Sigmoid colon (tissue), 4 donors: ENCODE results near the gene DAPK1.

Source experiments
- CTCF ChIP-seq, 4 experiments: fragments of 450-650 bp in 3 of 4; fragments of 200-600 bp in 1 of 4; IDR thresholded peaks; one replicate each; pipeline ENCODE4 v1.5.1; 2016 to 2019; ENCODE audit warnings: antibody characterized with exemption in 4 of 4, mild to moderate bottlenecking in 3 of 4, moderate library complexity in 2 of 4
- POLR2A ChIP-seq, 2 donors: fragments of 450-650 bp; IDR thresholded peaks; one replicate each; pipeline ENCODE4 v1.6.1; 2016; ENCODE audit warnings: antibody characterized with exemption in 2 of 2, mild to moderate bottlenecking in 2 of 2, moderate library complexity in 2 of 2
- POLR2AphosphoS5 ChIP-seq, 4 donors: sonication (generic); formaldehyde crosslinking; IDR thresholded peaks; one replicate each; pipeline ENCODE4 v1.6.1; 2017; ENCODE audit warnings: antibody characterized with exemption in 4 of 4

DNA sequence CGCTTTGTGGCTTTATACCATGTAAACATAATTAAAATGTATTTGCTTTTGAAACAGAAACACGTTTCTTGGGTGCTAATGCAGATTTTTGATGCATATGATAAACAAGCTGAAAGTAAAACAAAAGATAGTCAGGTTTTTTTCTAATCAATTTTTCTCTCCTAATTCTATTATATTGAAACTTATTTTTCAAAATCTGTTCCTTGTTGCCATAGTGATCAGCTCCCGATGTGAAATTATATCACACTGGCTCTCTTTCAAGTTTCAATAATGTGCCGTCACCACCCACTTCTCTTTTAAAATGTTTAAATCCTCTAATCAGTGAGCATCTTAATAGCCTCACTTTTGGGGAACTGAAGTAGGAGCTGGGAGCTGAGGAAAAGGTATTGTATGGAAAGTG lies 36.4 kb upstream of the DAPK1 start:
- TF ChIP-seq POLR2AphosphoS5 (IDR thresholded peaks at IDR 0.05), result no peak
- no peak for TF ChIP-seq POLR2A (IDR thresholded peaks at IDR 0.05)
- no peak for TF ChIP-seq CTCF (IDR thresholded peaks at IDR 0.05)
